ENCODE data around the gene KY. TPM values are rescaled to one million over a fixed set of nuclear protein-coding genes. Genes with fewer than 3 reads are reported as not detected.
"Not testable (repeated sequence)": the region's sequence is repeated elsewhere in the genome, so short reads cannot be mapped to it uniquely, and the experiment has no call there.

The KY gene
- total and polyA plus RNA-seq, 4 donors, result 0.05 to 0.08 TPM; not detected in 2

DNA sequence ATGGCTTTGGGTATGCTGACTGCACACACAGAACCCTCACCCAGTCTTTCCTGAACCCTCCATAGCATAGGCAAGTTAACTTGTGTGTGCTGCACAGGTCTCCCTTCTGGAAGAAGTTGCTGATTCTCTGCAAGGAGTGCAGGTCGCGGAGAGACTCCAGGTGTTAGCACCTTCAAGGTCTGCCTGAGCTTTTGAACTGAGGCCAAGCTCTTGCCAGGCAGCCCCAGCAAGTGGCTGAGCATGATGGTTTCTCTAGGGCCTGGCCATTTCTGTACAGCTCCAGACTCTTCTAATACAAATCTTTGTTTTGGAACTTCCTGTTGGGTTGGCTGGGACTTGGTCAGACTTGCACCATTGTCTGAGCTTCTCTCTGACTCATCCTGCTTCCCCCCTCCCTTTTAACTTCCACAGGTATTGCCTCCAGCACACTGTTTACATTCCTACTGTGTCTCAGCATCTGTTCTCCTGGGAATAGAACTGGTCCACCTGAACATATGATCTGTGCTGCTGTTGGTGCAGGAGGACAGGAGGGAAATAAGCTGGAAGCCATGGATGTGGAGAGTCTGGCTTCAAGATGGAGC, 53.3 kb downstream of the KY start:
- WGBS, result 35% methylated on average over 2 of the region's 2 CpGs
- Histone ChIP-seq H3K4me1 (ENCODE audit: control insufficient read depth in 4 of 4, insufficient read depth in 4 of 4, low read length in 3 of 4) (no peaks in the 10 kb centered on the region), H3K4me3 (ENCODE audit: low read depth in 1 of 3, low read length in 3 of 3) (no peak overlapping the region), H3K27ac (ENCODE audit: low read depth in 1 of 2, low read length in 2 of 2) (no peak overlapping the region), H3K36me3 (ENCODE audit: control insufficient read depth in 4 of 4, insufficient read depth in 3 of 4, low read depth in 1 of 4, low read length in 3 of 4) (no peaks in the 10 kb centered on the region), H3K9ac (ENCODE audit: low read depth in 1 of 2, low read length in 2 of 2) (no peak overlapping the region), H3K27me3 (ENCODE audit: control insufficient read depth in 4 of 4, insufficient read depth in 4 of 4, low read length in 3 of 4) (no peaks in the 10 kb centered on the region), H3K9me3 (ENCODE audit: control insufficient read depth in 4 of 4, low read length in 3 of 4) (peaks cover 0 to 2% (median 0%) of the 10 kb centered on the region in 4 donors)
- no peak for TF ChIP-seq ZBTB33 (IDR thresholded peaks at IDR 0.05)
- no peak for TF ChIP-seq HNF4A (conservative IDR thresholded peaks at IDR 0.05)
- TF ChIP-seq SP1 (IDR thresholded peaks at IDR 0.05), result no peak
- no peak for TF ChIP-seq YY1 (IDR thresholded peaks at IDR 0.05)
- TF ChIP-seq, protein P1, sequence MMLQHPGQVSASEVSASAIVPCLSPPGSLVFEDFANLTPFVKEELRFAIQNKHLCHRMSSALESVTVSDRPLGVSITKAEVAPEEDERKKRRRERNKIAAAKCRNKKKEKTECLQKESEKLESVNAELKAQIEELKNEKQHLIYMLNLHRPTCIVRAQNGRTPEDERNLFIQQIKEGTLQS (IDR thresholded peaks at IDR 0.05), result no peak
- TF ChIP-seq NR2F2 (IDR thresholded peaks at IDR 0.05), result no peak
- no peak for TF ChIP-seq GABPA (IDR thresholded peaks at IDR 0.05 in 1 of 2, conservative IDR thresholded peaks at IDR 0.05 in 1 of 2)
- TF ChIP-seq, protein P2, sequence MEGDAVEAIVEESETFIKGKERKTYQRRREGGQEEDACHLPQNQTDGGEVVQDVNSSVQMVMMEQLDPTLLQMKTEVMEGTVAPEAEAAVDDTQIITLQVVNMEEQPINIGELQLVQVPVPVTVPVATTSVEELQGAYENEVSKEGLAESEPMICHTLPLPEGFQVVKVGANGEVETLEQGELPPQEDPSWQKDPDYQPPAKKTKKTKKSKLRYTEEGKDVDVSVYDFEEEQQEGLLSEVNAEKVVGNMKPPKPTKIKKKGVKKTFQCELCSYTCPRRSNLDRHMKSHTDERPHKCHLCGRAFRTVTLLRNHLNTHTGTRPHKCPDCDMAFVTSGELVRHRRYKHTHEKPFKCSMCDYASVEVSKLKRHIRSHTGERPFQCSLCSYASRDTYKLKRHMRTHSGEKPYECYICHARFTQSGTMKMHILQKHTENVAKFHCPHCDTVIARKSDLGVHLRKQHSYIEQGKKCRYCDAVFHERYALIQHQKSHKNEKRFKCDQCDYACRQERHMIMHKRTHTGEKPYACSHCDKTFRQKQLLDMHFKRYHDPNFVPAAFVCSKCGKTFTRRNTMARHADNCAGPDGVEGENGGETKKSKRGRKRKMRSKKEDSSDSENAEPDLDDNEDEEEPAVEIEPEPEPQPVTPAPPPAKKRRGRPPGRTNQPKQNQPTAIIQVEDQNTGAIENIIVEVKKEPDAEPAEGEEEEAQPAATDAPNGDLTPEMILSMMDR (IDR thresholded peaks at IDR 0.05; ENCODE audit: low read depth, low read length, missing input control), result no peak
- TF ChIP-seq TAF1 (conservative IDR thresholded peaks at IDR 0.05), result no peak
- TF ChIP-seq MAX (IDR thresholded peaks at IDR 0.05), result no peak
- TF ChIP-seq HNF4G (IDR thresholded peaks at IDR 0.05), result no peak
- no peak for TF ChIP-seq JUND (IDR thresholded peaks at IDR 0.05)
- no peak for TF ChIP-seq EGR1 (IDR thresholded peaks at IDR 0.05; ENCODE audit: low read depth in 2 of 2)
- no peak for TF ChIP-seq RAD21 (IDR thresholded peaks at IDR 0.05)
- no peak for TF ChIP-seq FOXA2 (IDR thresholded peaks at IDR 0.05)
- no peak for TF ChIP-seq FOXA1 (IDR thresholded peaks at IDR 0.05)
- TF ChIP-seq RXRA (IDR thresholded peaks at IDR 0.05), result no peak
- TF ChIP-seq, protein P3, sequence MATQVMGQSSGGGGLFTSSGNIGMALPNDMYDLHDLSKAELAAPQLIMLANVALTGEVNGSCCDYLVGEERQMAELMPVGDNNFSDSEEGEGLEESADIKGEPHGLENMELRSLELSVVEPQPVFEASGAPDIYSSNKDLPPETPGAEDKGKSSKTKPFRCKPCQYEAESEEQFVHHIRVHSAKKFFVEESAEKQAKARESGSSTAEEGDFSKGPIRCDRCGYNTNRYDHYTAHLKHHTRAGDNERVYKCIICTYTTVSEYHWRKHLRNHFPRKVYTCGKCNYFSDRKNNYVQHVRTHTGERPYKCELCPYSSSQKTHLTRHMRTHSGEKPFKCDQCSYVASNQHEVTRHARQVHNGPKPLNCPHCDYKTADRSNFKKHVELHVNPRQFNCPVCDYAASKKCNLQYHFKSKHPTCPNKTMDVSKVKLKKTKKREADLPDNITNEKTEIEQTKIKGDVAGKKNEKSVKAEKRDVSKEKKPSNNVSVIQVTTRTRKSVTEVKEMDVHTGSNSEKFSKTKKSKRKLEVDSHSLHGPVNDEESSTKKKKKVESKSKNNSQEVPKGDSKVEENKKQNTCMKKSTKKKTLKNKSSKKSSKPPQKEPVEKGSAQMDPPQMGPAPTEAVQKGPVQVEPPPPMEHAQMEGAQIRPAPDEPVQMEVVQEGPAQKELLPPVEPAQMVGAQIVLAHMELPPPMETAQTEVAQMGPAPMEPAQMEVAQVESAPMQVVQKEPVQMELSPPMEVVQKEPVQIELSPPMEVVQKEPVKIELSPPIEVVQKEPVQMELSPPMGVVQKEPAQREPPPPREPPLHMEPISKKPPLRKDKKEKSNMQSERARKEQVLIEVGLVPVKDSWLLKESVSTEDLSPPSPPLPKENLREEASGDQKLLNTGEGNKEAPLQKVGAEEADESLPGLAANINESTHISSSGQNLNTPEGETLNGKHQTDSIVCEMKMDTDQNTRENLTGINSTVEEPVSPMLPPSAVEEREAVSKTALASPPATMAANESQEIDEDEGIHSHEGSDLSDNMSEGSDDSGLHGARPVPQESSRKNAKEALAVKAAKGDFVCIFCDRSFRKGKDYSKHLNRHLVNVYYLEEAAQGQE (IDR thresholded peaks at IDR 0.05), result no peak
- no peak for DNase-seq (ENCODE audit: low spot score)

- WGBS, result 77% methylated on average over 3 of the region's 3 CpGs
- not testable (repeated sequence) for DNase-seq (ENCODE audit: low spot score); H3K9me3 ChIP-seq (ENCODE audit: control insufficient read depth in 4 of 4, low read length in 3 of 4); H3K27ac ChIP-seq (ENCODE audit: low read depth in 1 of 2, low read length in 2 of 2); H3K4me3 ChIP-seq (ENCODE audit: low read depth in 1 of 3, low read length in 3 of 3); H3K36me3 ChIP-seq (ENCODE audit: control insufficient read depth in 4 of 4, insufficient read depth in 3 of 4, low read depth in 1 of 4, low read length in 3 of 4); H3K9ac ChIP-seq (ENCODE audit: low read depth in 1 of 2, low read length in 2 of 2); H3K4me1 ChIP-seq (ENCODE audit: control insufficient read depth in 4 of 4, insufficient read depth in 4 of 4, low read length in 3 of 4); H3K27me3 ChIP-seq (ENCODE audit: control insufficient read depth in 4 of 4, insufficient read depth in 4 of 4, low read length in 3 of 4)
Observed at GRCh38 chr3:134594986-134595385, 55.8 kb downstream of the KY start.

All from liver (tissue), 9 donors.